Occipital lobe (tissue), 1 donor: ENCODE results near the gene TAS2R38. TPM values are rescaled to one million over a fixed set of nuclear protein-coding genes. Genes with fewer than 3 reads are reported as not detected.

ENCODE experiments used
- total RNA-seq: library from RNA; depleted of rRNA; stranded (reverse); fragments of >200 nt; gene quantifications from one replicate; pipeline ENCODE4 v1.2.3, GENCODE V29; 2014

The TAS2R38 gene
- total RNA-seq, 1 donor from 2014 or later, result not detected

Other genes with a start within 250 kb of the TAS2R38 start
- gene SSBP1, start 235.4 kb downstream of the TAS2R38 start, total RNA-seq, result 79.9 TPM
- gene TAS2R3, start 209.7 kb downstream of the TAS2R38 start, total RNA-seq, result 2.5 TPM
- 4.5 TPM for gene TAS2R4, start 197.1 kb downstream of the TAS2R38 start, total RNA-seq
- gene TAS2R5, start 183.6 kb downstream of the TAS2R38 start, total RNA-seq, result 3.4 TPM
- not detected for gene PRSS37, start 132.3 kb downstream of the TAS2R38 start, total RNA-seq
- 0.31 TPM for gene OR9A4, start 57.4 kb downstream of the TAS2R38 start, total RNA-seq
- gene CLEC5A, start 26.8 kb downstream of the TAS2R38 start, total RNA-seq, result not detected
- 0.16 TPM for gene MGAM, start 22.1 kb upstream of the TAS2R38 start, total RNA-seq
- not detected for gene MGAM2, start 137.9 kb upstream of the TAS2R38 start, total RNA-seq